PC-3 (cell line): Measurements from ENCODE around the gene ITLN1. TPM values are rescaled to one million over a fixed set of nuclear protein-coding genes. Genes with fewer than 3 reads are reported as not detected.

Experiments
- ATAC-seq: fragments of 200-7000 bp; cut with Tn5 transposase; 2 replicates; pipeline ENCODE4 v1.9.1; 2020; ENCODE audit warnings: mild to moderate bottlenecking, moderate library complexity
- BruUV-seq: library from RNA; stranded (reverse); fragments of 400-500 nt; replicated peaks from 2 replicates; lab custom pipeline; 2021; lab: Mats Ljungman, UMichigan
- CTCF ChIA-PET: fragments of 300-600 bp; sonication (Branson Sonifier 250); formaldehyde crosslinking; loops from one replicate; lab custom pipeline; 2022; ENCODE audit warnings: antibody characterized with exemption; lab: Charles Lee
- POLR2A ChIA-PET: fragments of 300-600 bp; sonication (Branson Sonifier 250); formaldehyde crosslinking; loops from one replicate; lab custom pipeline; 2022; ENCODE audit warnings: antibody characterized with exemption; ENCODE audit not compliant: unreplicated experiment; lab: Charles Lee
- DNase-seq: peaks from one replicate; pipeline ENCODE4 v3.0.0-alpha.2; 2015
- H2AFZ ChIP-seq: fragments of 300-600 bp; sonication (generic); 2 replicates; pipeline ENCODE4 v1.6.0; 2016; ENCODE audit warnings: antibody characterized with exemption, low read length
- H3F3A ChIP-seq: fragments of 300-600 bp; sonication (generic); one replicate; pipeline ENCODE4 v1.6.0; 2017; ENCODE audit warnings: antibody characterized with exemption, low read length, control low read depth, mild to moderate bottlenecking; ENCODE audit not compliant: unreplicated experiment
- H3K27ac ChIP-seq: fragments of 300-600 bp; sonication (generic); 2 replicates; pipeline ENCODE4 v1.5.1; 2016; ENCODE audit warnings: mild to moderate bottlenecking, low read length
- H3K27me3 ChIP-seq: fragments of 300-600 bp; sonication (generic); 2 replicates; pipeline ENCODE4 v1.6.1; 2016; ENCODE audit warnings: low read length, mixed read lengths
- H3K36me3 ChIP-seq: fragments of 300-600 bp; sonication (generic); 2 replicates; pipeline ENCODE4 v1.6.1; 2016; ENCODE audit warnings: low read depth, mixed run types, low read length, mixed read lengths
- H3K4me1 ChIP-seq: fragments of 300-600 bp; sonication (generic); 2 replicates; pipeline ENCODE4 v1.5.1; 2016; ENCODE audit warnings: low read length; ENCODE audit not compliant: insufficient read depth
- H3K4me2 ChIP-seq: fragments of 300-600 bp; sonication (generic); 2 replicates; pipeline ENCODE4 v1.6.0; 2016; ENCODE audit warnings: low read length
- H3K4me3 ChIP-seq: fragments of 300-600 bp; sonication (generic); 2 replicates; pipeline ENCODE4 v1.5.1; 2016; ENCODE audit warnings: mild to moderate bottlenecking, low read length, mixed read lengths
- H3K79me2 ChIP-seq: fragments of 300-600 bp; sonication (generic); 2 replicates; pipeline ENCODE4 v1.6.1; 2017; ENCODE audit warnings: low read length, mixed read lengths
- H3K9ac ChIP-seq: fragments of 300-600 bp; sonication (generic); 2 replicates; pipeline ENCODE4 v1.6.0; 2016; ENCODE audit warnings: mild to moderate bottlenecking, low read length
- H3K9me2 ChIP-seq: fragments of 300-600 bp; sonication (generic); replicated peaks from 2 replicates; pipeline ENCODE4 v1.6.1; 2016; ENCODE audit warnings: mixed run types, low read length, mixed read lengths
- H3K9me3 ChIP-seq: fragments of 300-600 bp; sonication (generic); 2 replicates; pipeline ENCODE4 v1.6.1; 2016; ENCODE audit warnings: low read length, mixed read lengths
- H4K20me1 ChIP-seq: fragments of 300-600 bp; sonication (generic); 2 replicates; pipeline ENCODE4 v1.6.1; 2016; ENCODE audit warnings: low read length, mixed read lengths
- EZH2 ChIP-seq: fragments of 300-600 bp; sonication (generic); IDR thresholded peaks from one replicate; pipeline ENCODE4 v1.6.1; 2017; ENCODE audit warnings: antibody characterized with exemption, mild to moderate bottlenecking, low read length; ENCODE audit not compliant: unreplicated experiment
- EZH2phosphoT487 ChIP-seq: fragments of 300-600 bp; sonication (generic); IDR thresholded peaks from 2 replicates; pipeline ENCODE4 v1.6.1; 2018; ENCODE audit warnings: mild to moderate bottlenecking, antibody characterized with exemption, low read length, borderline replicate concordance
- intact Hi-C: fragments of 100-400 bp; cut with micrococcal nuclease; formaldehyde crosslinking; loops from 2 replicates; pipeline ENCODE4 v1.9.0; 2023
- total RNA-seq: library from RNA; depleted of rRNA; stranded (reverse); fragments of >200 nt; gene quantifications from 2 replicates; pipeline ENCODE4 v1.2.3, GENCODE V29; 2014
- TF ChIP-seq, protein P1 (sequence below): fragments of 300-600 bp; sonication (generic); conservative IDR thresholded peaks from 2 replicates; pipeline ENCODE4 v1.5.1; 2017; ENCODE audit warnings: antibody characterized with exemption, low read depth, mild to moderate bottlenecking, low read length

Gene ITLN1
- total RNA-seq, 1 experiment from 2014 or later: not detected

DNA sequence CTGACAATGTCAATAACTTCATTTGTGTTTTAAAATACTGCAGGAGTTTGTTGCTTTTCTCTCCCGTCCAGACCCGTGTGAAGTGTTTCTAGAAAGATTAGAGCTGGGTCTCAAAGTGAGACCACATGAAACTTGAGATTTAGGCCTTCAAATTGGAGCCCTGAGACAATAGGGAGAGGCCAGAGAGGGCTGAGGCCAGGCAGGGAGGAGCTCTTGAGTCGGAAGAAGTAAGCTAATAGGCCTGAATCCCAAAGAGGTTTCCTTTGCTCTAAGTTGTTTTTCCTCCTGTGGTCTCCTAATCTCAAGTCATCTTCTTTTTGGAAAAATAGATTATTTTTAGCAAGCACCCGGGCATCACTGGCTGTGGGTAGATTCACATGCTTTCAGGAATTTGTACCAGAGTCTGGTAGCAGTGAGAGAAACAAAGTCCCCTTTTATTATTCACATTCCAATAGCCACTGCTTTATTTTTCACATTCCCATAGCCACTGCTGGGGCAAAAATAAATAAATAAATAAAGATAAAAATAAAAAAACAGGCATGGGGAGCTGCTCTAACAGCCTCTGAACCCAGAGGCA, 47.9 kb downstream of the ITLN1 start:
- Histone ChIP-seq H4K20me1 (no peaks in the 10 kb centered on the region), H3K4me2 (no peak overlapping the region), H3K27ac (no peak overlapping the region), H3K79me2 (no peaks in the 10 kb centered on the region), H3K9me2 (no peaks in the 10 kb centered on the region), H3K36me3 (no peaks in the 10 kb centered on the region), H3F3A (no peaks in the 10 kb centered on the region), H3K9me3 (no peaks in the 10 kb centered on the region), H3K9ac (no peak overlapping the region), H3K4me1 (peaks cover 15% of the 10 kb centered on the region), H3K27me3 (no peaks in the 10 kb centered on the region), H2AFZ (no peak overlapping the region), H3K4me3 (no peak overlapping the region)
- no peak for DNase-seq
- BruUV-seq: no TSS peak
- intact Hi-C loops: no loop called here
- POLR2A ChIA-PET: interaction anchor here (0.5 to 1.0 kb wide), 3 partner anchors 112 to 184 kb away, joined by 4 read pairs; partner anchors contain the start of gene F11R
- CTCF ChIA-PET: interaction anchor here (0.6 to 1.5 kb wide), 4 partner anchors 25 to 162 kb away, joined by 3 to 5 read pairs (median 4); no protein-coding TSS in a partner anchor
- TF ChIP-seq EZH2 (no peak), EZH2phosphoT487 (no peak)
- TF ChIP-seq, protein P1, sequence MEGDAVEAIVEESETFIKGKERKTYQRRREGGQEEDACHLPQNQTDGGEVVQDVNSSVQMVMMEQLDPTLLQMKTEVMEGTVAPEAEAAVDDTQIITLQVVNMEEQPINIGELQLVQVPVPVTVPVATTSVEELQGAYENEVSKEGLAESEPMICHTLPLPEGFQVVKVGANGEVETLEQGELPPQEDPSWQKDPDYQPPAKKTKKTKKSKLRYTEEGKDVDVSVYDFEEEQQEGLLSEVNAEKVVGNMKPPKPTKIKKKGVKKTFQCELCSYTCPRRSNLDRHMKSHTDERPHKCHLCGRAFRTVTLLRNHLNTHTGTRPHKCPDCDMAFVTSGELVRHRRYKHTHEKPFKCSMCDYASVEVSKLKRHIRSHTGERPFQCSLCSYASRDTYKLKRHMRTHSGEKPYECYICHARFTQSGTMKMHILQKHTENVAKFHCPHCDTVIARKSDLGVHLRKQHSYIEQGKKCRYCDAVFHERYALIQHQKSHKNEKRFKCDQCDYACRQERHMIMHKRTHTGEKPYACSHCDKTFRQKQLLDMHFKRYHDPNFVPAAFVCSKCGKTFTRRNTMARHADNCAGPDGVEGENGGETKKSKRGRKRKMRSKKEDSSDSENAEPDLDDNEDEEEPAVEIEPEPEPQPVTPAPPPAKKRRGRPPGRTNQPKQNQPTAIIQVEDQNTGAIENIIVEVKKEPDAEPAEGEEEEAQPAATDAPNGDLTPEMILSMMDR: no peak
- no peak for ATAC-seq

DNA sequence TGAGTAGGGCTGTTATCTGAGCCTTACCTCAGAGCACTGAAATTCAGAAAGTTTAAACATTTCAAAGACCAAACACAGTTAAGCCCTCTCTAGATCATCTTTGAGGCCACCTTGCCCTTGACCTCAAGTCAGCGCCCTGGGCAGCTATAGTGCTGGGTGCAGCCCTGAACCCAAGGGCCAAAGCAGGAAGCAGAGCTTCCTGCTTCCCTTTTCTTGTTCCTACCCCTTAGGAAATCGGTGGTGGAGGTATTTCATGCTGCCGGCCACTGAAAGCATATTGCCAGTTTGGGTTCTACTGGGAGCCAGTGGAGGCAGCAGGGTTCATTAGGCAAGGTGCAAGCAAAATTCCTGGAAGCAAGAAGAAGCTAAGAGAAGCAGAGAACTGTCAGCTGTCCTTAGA, 48.4 kb downstream of the ITLN1 start:
- DNase-seq: no peak
- no peaks in the 10 kb centered on the region for H3K36me3 ChIP-seq

More for the DNA sequence above, 48.4 kb downstream of the ITLN1 start:
- no peak overlapping the region for H3K4me2 ChIP-seq
- H3K4me1 ChIP-seq: peaks cover 15% of the 10 kb centered on the region
- no peaks in the 10 kb centered on the region for H3K27me3 ChIP-seq
- no TSS peak for BruUV-seq
- intact Hi-C loops: no loop called here
- ATAC-seq: no peak
- no peaks in the 10 kb centered on the region for H3K79me2 ChIP-seq
- H3K9me3 ChIP-seq: no peaks in the 10 kb centered on the region
- no peak overlapping the region for H2AFZ ChIP-seq
- TF ChIP-seq EZH2phosphoT487 (no peak), EZH2 (no peak)
- TF ChIP-seq, protein P1: no peak
- no peak overlapping the region for H3K9ac ChIP-seq
- POLR2A ChIA-PET: no interaction called here
- no peak overlapping the region for H3K4me3 ChIP-seq
- CTCF ChIA-PET: interaction anchor here (0.6 to 1.5 kb wide), 3 partner anchors 24 to 117 kb away, joined by 3 to 5 read pairs (median 4); no protein-coding TSS in a partner anchor
- no peaks in the 10 kb centered on the region for H3F3A ChIP-seq
- no peaks in the 10 kb centered on the region for H3K9me2 ChIP-seq
- H4K20me1 ChIP-seq: no peaks in the 10 kb centered on the region
- no peak overlapping the region for H3K27ac ChIP-seq
